Pancreas (tissue), 10 donors: Measurements from ENCODE around the gene SRRM3. TPM values are rescaled to one million over a fixed set of nuclear protein-coding genes. Genes with fewer than 3 reads are reported as not detected.

Experiments
- ATAC-seq, 4 donors: fragments of 200-7000 bp; cut with Tn5 transposase; one replicate each; pipeline versions ENCODE4 v1.8.0 to v1.9.1; 2020; ENCODE audit warnings: mild to moderate bottlenecking in 4 of 4, moderate library complexity in 4 of 4
- DNase-seq, 6 donors: peaks; one replicate each; pipeline ENCODE4 v3.0.0-alpha.2; 2020
- FAIRE-seq: peaks from 2 replicates; lab custom pipeline; 2012; peaks lifted over from hg19 to GRCh38; lab: Jason Lieb, UNC
- H3K27ac ChIP-seq, 4 donors: fragments of 200-600 bp; sonication (generic); 1 replicate in 3 of 4; 2 replicates in 1 of 4; pipeline versions ENCODE4 v1.5.0 to v1.8.0; 2020
- H3K27me3 ChIP-seq, 4 donors: fragments of 200-600 bp; one replicate each; pipeline ENCODE4 v1.8.0; 2021
- H3K36me3 ChIP-seq, 3 donors: fragments of 200-600 bp; sonication (generic) in 1 of 3; one replicate each; pipeline versions ENCODE4 v1.5.0 to v1.8.0; 2020 to 2021
- H3K4me1 ChIP-seq, 3 donors: fragments of 200-600 bp; one replicate each; pipeline ENCODE4 v1.8.0; 2021
- H3K4me3 ChIP-seq, 4 donors: fragments of 200-600 bp; sonication (generic) in 2 of 4; one replicate each; pipeline versions ENCODE4 v1.5.0 to v1.8.0; 2020 to 2021
- H3K9me3 ChIP-seq, 4 donors: fragments of 200-600 bp; one replicate each; pipeline ENCODE4 v1.8.0; 2021
- CTCF ChIP-seq, 4 donors: fragments of 200-600 bp; sonication (generic) in 3 of 4; IDR thresholded peaks; one replicate each; pipeline versions ENCODE4 v1.5.0 to v1.8.0; 2021; ENCODE audit warnings: antibody characterized with exemption in 4 of 4
- WGBS, 2 donors: extraction: QIAGEN DNeasy Blood & Tissue Kit; methylation state at CpG; one replicate each; pipeline ENCODE4 v1.1.7; 2013; 5-methylcytosine and 5-hydroxymethylcytosine counted together
- intact Hi-C, 3 donors: fragments of 100-400 bp; cut with DNase I; formaldehyde crosslinking; loops; one replicate each; pipeline versions ENCODE4 v1.11.1 to v1.14.2; 2022
- polyA plus RNA-seq, 2 donors: library from polyadenylated mRNA; stranded (reverse); fragments of 200-250 nt; gene quantifications; one replicate each; pipeline ENCODE4 v1.2.3, GENCODE V29; 2013
- total RNA-seq, 6 donors: library from RNA; stranded (reverse); fragmentation: NEBNext Ultra II Directional in 4 of 6; extraction: Animal tissue kit (Norgen Biotek cat#: 25700) in 4 of 6; gene quantifications; one replicate each; pipeline versions ENCODE4 v1.2.1 to v1.2.4, GENCODE V29; 2021 to 2023
- donor health status: healthy with polysubstance abuse.
- donor health status: DM: no; HTN: no; CAD: no; lungs with moderate emphysema.
- donor health status: DM: no; HTN: no; CAD: no.
- donor health status: control.
- donor health status: control.
- donor health status: Bipolar disorder and iron deficiency.
- donor health status: DM: yes; HTN: yes; CAD: no.
- donor health status: DM: no; HTN: no; CAD: no.
- donor health status: DM: no; HTN: no; CAD: no.
- donor health status: DM: yes; HTN: yes; CAD: no.

Gene SRRM3
- total and polyA plus RNA-seq, 8 donors, result 1.2 to 10.4 (median 2.0) TPM

GRCh38 chr7:76179686-76180085 lies 22.0 kb upstream of the SRRM3 start:
- Histone ChIP-seq H3K36me3 (no peaks in the 10 kb centered on the region), H3K4me1 (no peaks in the 10 kb centered on the region), H3K9me3 (no peaks in the 10 kb centered on the region), H3K4me3 (no peak overlapping the region), H3K27ac (no peak overlapping the region), H3K27me3 (no peaks in the 10 kb centered on the region)
- 76 to 85% methylated on average over 10 of the region's 10 CpGs for WGBS, 2 donors
- no peak for TF ChIP-seq CTCF (IDR thresholded peaks at IDR 0.05)
- no peak for DNase-seq
- no peak for FAIRE-seq
- no peak for ATAC-seq
- intact Hi-C loops, result loop anchor here in 2 of 3 donors (5.0 to 10.0 kb wide), 3 partner anchors 83 to 135 kb away; no protein-coding TSS in a partner anchor

DNA sequence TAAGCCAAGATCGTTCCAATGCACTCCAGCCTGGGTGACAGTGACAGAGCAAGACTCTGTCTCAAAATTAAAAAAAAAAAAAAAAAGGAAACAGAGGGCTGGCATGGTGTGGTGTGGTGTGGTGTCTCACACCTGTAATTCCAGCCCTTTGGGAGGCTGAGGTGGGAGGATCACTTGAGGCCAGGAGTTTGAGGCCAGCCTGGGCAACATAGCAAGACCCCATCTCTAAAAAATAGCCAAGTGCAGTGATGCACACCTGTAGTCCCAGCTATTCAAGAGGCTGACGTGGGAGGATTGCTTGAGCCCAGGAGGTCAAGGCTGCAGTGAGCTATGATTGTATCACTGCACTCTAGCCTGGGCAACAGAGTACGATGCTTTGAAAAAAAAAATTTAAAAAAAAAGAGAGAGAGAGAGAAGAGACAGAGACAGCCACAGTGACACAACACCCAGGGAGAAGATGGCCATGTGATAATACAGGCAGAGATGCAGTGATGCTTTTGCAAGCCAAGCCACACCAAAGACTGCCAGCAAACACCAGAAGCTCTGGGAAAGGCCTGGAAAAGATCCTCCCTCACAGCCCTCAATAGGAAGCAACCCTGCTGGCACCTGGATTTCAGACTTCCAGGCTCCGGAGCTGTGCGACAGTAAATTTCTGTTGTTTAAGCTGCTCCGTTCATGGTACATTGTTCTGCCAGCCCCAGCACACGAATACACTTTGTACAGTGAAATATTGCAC lies 19.3 kb upstream of the SRRM3 start:
- intact Hi-C loops, result loop anchor here in 2 of 3 donors (5.0 to 10.0 kb wide), 2 partner anchors 80 to 82 kb away; no protein-coding TSS in a partner anchor

GRCh38 chr7:76185187-76185896 lies 16.4 kb upstream of the SRRM3 start:
- Histone ChIP-seq H3K27ac (no peak overlapping the region), H3K4me1 (no peaks in the 10 kb centered on the region), H3K4me3 (no peak overlapping the region), H3K27me3 (no peaks in the 10 kb centered on the region), H3K9me3 (no peaks in the 10 kb centered on the region), H3K36me3 (no peaks in the 10 kb centered on the region)
- TF ChIP-seq CTCF (IDR thresholded peaks at IDR 0.05), result no peak
- intact Hi-C loops, result loop anchor here in 1 of 3 donors (10.0 kb wide), 1 partner anchor 79 kb away; no protein-coding TSS in a partner anchor
- FAIRE-seq (no peak), ATAC-seq (no peak), DNase-seq (no peak)
- WGBS, 2 donors, result 51 to 54% methylated on average over 21 of the region's 21 CpGs

More for the DNA sequence above, 19.3 kb upstream of the SRRM3 start:
- Histone ChIP-seq H3K9me3 (no peaks in the 10 kb centered on the region), H3K4me1 (no peaks in the 10 kb centered on the region), H3K27me3 (no peaks in the 10 kb centered on the region), H3K4me3 (no peak overlapping the region), H3K27ac (no peak overlapping the region), H3K36me3 (no peaks in the 10 kb centered on the region)
- FAIRE-seq (no peak), DNase-seq (no peak), ATAC-seq (no peak)
- 70 to 71% methylated on average over 7 of the region's 7 CpGs for whole genome bisulfite sequencing, 2 donors
- no peak for TF ChIP-seq CTCF (IDR thresholded peaks at IDR 0.05)

GRCh38 chr7:76187272-76187671 lies 14.4 kb upstream of the SRRM3 start:
- H3K27ac ChIP-seq, result no peak overlapping the region
- no peaks in the 10 kb centered on the region for H3K4me1 ChIP-seq
- intact Hi-C loops, result loop anchor here in 1 of 3 donors (10.0 kb wide), 1 partner anchor 78 kb away; no protein-coding TSS in a partner anchor
- no peak for TF ChIP-seq CTCF (IDR thresholded peaks at IDR 0.05)
- 62 to 66% methylated on average over 5 of the region's 5 CpGs for WGBS, 2 donors
- no peak for ATAC-seq
- H3K4me3 ChIP-seq, result no peak overlapping the region
- no peaks in the 10 kb centered on the region for H3K27me3 ChIP-seq
- no peak for FAIRE-seq
- no peaks in the 10 kb centered on the region for H3K36me3 ChIP-seq
- H3K9me3 ChIP-seq, result no peaks in the 10 kb centered on the region
- DNase-seq, result no peak
